DOHH2 (cell line): ENCODE data around the gene SCAMP5.
A peak's percentile ranks its signal among the peaks of the same experiment; 100 is the strongest.

ENCODE experiments used
- H3F3A ChIP-seq: fragments of 200-600 bp; sonication (generic), shearing (Covaris generic); 2 replicates; pipeline ENCODE4 v1.6.0; 2016; ENCODE audit warnings: antibody characterized with exemption, mild to moderate bottlenecking; ENCODE audit not compliant: control insufficient read depth, insufficient read depth
- H3K27ac ChIP-seq: fragments of 200-600 bp; sonication (generic); 2 replicates; pipeline ENCODE4 v1.5.1; 2014; ENCODE audit warnings: low read depth, mild to moderate bottlenecking, low read length, moderate library complexity
- H3K27me3 ChIP-seq: fragments of 200-600 bp; sonication (generic); 2 replicates; pipeline ENCODE4 v1.6.1; 2014; ENCODE audit warnings: mild to moderate bottlenecking, low read length, mixed read lengths; ENCODE audit not compliant: control insufficient read depth
- H3K36me3 ChIP-seq: fragments of 200-600 bp; sonication (generic); 2 replicates; pipeline ENCODE4 v1.6.1; 2014; ENCODE audit warnings: mild to moderate bottlenecking, low read length, moderate library complexity, mixed read lengths; ENCODE audit not compliant: control insufficient read depth
- H3K4me1 ChIP-seq: fragments of 200-600 bp; sonication (generic); 2 replicates; pipeline ENCODE4 v1.6.1; 2014; ENCODE audit warnings: mild to moderate bottlenecking, low read length, mixed read lengths; ENCODE audit not compliant: control insufficient read depth
- H3K4me2 ChIP-seq: fragments of 200-600 bp; sonication (generic); 2 replicates; pipeline ENCODE4 v1.6.0; 2014; ENCODE audit warnings: mild to moderate bottlenecking, low read length, moderate library complexity
- H3K4me3 ChIP-seq: fragments of 200-600 bp; sonication (generic); 2 replicates; pipeline ENCODE4 v1.5.1; 2014; ENCODE audit warnings: mild to moderate bottlenecking, low read length, mixed read lengths
- H3K79me2 ChIP-seq: fragments of 200-600 bp; sonication (generic); 2 replicates; pipeline ENCODE4 v1.6.1; 2014; ENCODE audit warnings: mild to moderate bottlenecking, low read length, mixed read lengths; ENCODE audit not compliant: control insufficient read depth
- H3K9me2 ChIP-seq: fragments of 200-600 bp; sonication (generic); replicated peaks from 2 replicates; pipeline ENCODE4 v1.6.1; 2014; ENCODE audit warnings: mild to moderate bottlenecking, low read length, mixed read lengths; ENCODE audit not compliant: control insufficient read depth
- H3K9me3 ChIP-seq: fragments of 200-600 bp; sonication (generic); 2 replicates; pipeline ENCODE4 v1.6.1; 2014; ENCODE audit warnings: antibody characterized with exemption, low read length, mixed read lengths; ENCODE audit not compliant: control insufficient read depth, insufficient read depth
- H4K20me1 ChIP-seq: fragments of 200-600 bp; sonication (generic); 2 replicates; pipeline ENCODE4 v1.6.0; 2014; ENCODE audit warnings: low read depth, mild to moderate bottlenecking, antibody characterized with exemption, low read length, moderate library complexity; ENCODE audit not compliant: control insufficient read depth, insufficient read depth
- EZH2phosphoT487 ChIP-seq: fragments of 200-600 bp; sonication (generic); IDR thresholded peaks from 2 replicates; pipeline ENCODE4 v1.6.1; 2017; ENCODE audit warnings: borderline replicate concordance, mild to moderate bottlenecking, antibody characterized with exemption, low read length, moderate library complexity, mixed read lengths
- TF ChIP-seq, protein P1 (sequence below): fragments of 200-600 bp; sonication (generic); IDR thresholded peaks from one replicate; pipeline ENCODE4 v1.5.1; 2014; ENCODE audit warnings: antibody characterized with exemption, mild to moderate bottlenecking, low read depth, low read length; ENCODE audit not compliant: poor library complexity, severe bottlenecking

Gene SCAMP5

DNA sequence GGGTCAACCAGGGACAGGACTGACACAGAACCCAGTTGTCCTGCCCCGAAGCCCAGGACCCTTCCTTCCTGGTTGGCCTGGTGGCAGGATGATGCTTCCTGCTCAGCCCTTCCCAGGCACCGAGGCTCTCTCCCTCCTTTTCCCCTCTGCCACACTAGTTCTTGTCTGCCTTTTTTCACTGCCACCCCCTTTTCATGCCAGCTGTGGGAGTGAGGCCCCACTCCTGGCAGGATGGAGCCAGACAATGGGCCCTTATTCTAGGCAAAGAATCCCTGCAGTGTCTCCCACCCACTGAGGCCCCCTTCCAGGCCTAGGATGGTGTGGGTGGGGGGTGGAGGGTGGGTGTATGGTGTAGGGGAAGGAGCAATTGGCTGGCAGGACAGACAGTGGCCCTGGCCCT is 1.1 kb upstream of the SCAMP5 start:
- no peaks in the 10 kb centered on the region for H3K36me3 ChIP-seq
- H3K9me3 ChIP-seq = no peaks in the 10 kb centered on the region
- H4K20me1 ChIP-seq = no peaks in the 10 kb centered on the region; the same call in 1 of the 2 replicates
- no peak for TF ChIP-seq EZH2phosphoT487
- TF ChIP-seq, protein P1, sequence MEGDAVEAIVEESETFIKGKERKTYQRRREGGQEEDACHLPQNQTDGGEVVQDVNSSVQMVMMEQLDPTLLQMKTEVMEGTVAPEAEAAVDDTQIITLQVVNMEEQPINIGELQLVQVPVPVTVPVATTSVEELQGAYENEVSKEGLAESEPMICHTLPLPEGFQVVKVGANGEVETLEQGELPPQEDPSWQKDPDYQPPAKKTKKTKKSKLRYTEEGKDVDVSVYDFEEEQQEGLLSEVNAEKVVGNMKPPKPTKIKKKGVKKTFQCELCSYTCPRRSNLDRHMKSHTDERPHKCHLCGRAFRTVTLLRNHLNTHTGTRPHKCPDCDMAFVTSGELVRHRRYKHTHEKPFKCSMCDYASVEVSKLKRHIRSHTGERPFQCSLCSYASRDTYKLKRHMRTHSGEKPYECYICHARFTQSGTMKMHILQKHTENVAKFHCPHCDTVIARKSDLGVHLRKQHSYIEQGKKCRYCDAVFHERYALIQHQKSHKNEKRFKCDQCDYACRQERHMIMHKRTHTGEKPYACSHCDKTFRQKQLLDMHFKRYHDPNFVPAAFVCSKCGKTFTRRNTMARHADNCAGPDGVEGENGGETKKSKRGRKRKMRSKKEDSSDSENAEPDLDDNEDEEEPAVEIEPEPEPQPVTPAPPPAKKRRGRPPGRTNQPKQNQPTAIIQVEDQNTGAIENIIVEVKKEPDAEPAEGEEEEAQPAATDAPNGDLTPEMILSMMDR = no peak
- no peak overlapping the region for H3K4me2 ChIP-seq
- H3K9me2 ChIP-seq = no peaks in the 10 kb centered on the region
- H3K4me3 ChIP-seq = no peak overlapping the region
- no peak overlapping the region for H3K27ac ChIP-seq
- H3K79me2 ChIP-seq = no peaks in the 10 kb centered on the region
- peaks cover 37% of the 10 kb centered on the region for H3K4me1 ChIP-seq
- H3F3A ChIP-seq = peaks cover 5% of the 10 kb centered on the region
- peaks cover 8% of the 10 kb centered on the region for H3K27me3 ChIP-seq

- Histone ChIP-seq H3K4me3 (peak overlapping the region; percentile 35; the same call in 1 of the 2 replicates), H3K9me3 (no peaks in the 10 kb centered on the region), H3K9me2 (no peaks in the 10 kb centered on the region), H3K36me3 (no peaks in the 10 kb centered on the region), H4K20me1 (no peaks in the 10 kb centered on the region; the same call in 1 of the 2 replicates), H3F3A (peaks cover 3% of the 10 kb centered on the region), H3K4me1 (peaks cover 37% of the 10 kb centered on the region), H3K79me2 (no peaks in the 10 kb centered on the region), H3K4me2 (peak overlapping the region; percentile 39), H3K27me3 (peaks cover 8% of the 10 kb centered on the region), H3K27ac (no peak overlapping the region)
- TF ChIP-seq, protein P1 = no peak
- no peak for TF ChIP-seq EZH2phosphoT487
Observed at GRCh38 chr15:74994685-74995084, 678 bp upstream of the SCAMP5 start.

GRCh38 chr15:74995779-74996765 is 709 bp downstream of the SCAMP5 start:
- Histone ChIP-seq H3K4me2 (peak overlapping the region; percentile 93), H3K9me2 (no peaks in the 10 kb centered on the region), H3F3A (no peaks in the 10 kb centered on the region), H3K36me3 (no peaks in the 10 kb centered on the region), H3K79me2 (no peaks in the 10 kb centered on the region), H3K27ac (no peak overlapping the region), H3K9me3 (no peaks in the 10 kb centered on the region), H3K27me3 (peaks cover 8% of the 10 kb centered on the region), H3K4me3 (peak overlapping the region; percentile 81), H3K4me1 (peaks cover 31% of the 10 kb centered on the region), H4K20me1 (no peaks in the 10 kb centered on the region; the same call in 1 of the 2 replicates)
- TF ChIP-seq, protein P1 = no peak
- no peak for TF ChIP-seq EZH2phosphoT487
